GM23248 (cell line): ENCODE results near the gene CDC14A. TPM values are rescaled to one million over a fixed set of nuclear protein-coding genes. Genes with fewer than 3 reads are reported as not detected.
A peak's percentile ranks its signal among the peaks of the same experiment; 100 is the strongest.

Experiments
- DNase-seq: peaks from one replicate; pipeline ENCODE4 v3.0.0-alpha.2; 2015
- H2AFZ ChIP-seq: fragments of 200-600 bp; sonication (generic); 2 replicates; pipeline ENCODE4 v1.6.1; 2016; ENCODE audit warnings: antibody characterized with exemption
- H3F3A ChIP-seq: fragments of 200-600 bp; sonication (generic); 2 replicates; pipeline ENCODE4 v1.6.1; 2016; ENCODE audit warnings: mild to moderate bottlenecking, antibody characterized with exemption, mixed run types; ENCODE audit not compliant: insufficient read depth
- H3K27ac ChIP-seq: fragments of 200-600 bp; sonication (generic); 2 replicates; pipeline ENCODE4 v1.5.1; 2016; ENCODE audit warnings: mild to moderate bottlenecking
- H3K27me3 ChIP-seq: fragments of 200-600 bp; sonication (generic); replicated peaks from 2 replicates; pipeline ENCODE4 v1.6.1; 2016; ENCODE audit warnings: mild to moderate bottlenecking; ENCODE audit not compliant: insufficient read depth
- H3K36me3 ChIP-seq: fragments of 200-600 bp; sonication (generic); 2 replicates; pipeline ENCODE4 v1.6.1; 2016; ENCODE audit warnings: low read depth, mild to moderate bottlenecking
- H3K4me1 ChIP-seq: fragments of 200-600 bp; sonication (generic); 2 replicates; pipeline ENCODE4 v1.6.1; 2016; ENCODE audit warnings: mild to moderate bottlenecking; ENCODE audit not compliant: insufficient read depth
- H3K4me2 ChIP-seq: fragments of 200-600 bp; sonication (generic); one replicate; pipeline ENCODE4 v1.6.1; 2016; ENCODE audit warnings: mild to moderate bottlenecking; ENCODE audit not compliant: unreplicated experiment
- H3K4me3 ChIP-seq: fragments of 200-600 bp; sonication (generic); 2 replicates; pipeline ENCODE4 v1.5.1; 2016; ENCODE audit warnings: mild to moderate bottlenecking
- H3K79me2 ChIP-seq: fragments of 200-600 bp; sonication (generic); 2 replicates; pipeline ENCODE4 v1.6.1; 2016; ENCODE audit warnings: mild to moderate bottlenecking; ENCODE audit not compliant: insufficient read depth
- H3K9ac ChIP-seq: fragments of 200-600 bp; sonication (generic); 2 replicates; pipeline ENCODE4 v1.6.1; 2016; ENCODE audit warnings: mild to moderate bottlenecking
- H3K9me2 ChIP-seq: fragments of 200-600 bp; sonication (generic); 2 replicates; pipeline ENCODE4 v1.6.1; 2016; ENCODE audit warnings: mixed run types, mild to moderate bottlenecking, moderate library complexity; ENCODE audit not compliant: insufficient read depth
- H3K9me3 ChIP-seq: fragments of 200-600 bp; sonication (generic); one replicate; pipeline ENCODE4 v1.6.1; 2017; ENCODE audit warnings: low read depth
- H4K20me1 ChIP-seq: fragments of 200-600 bp; sonication (generic); 2 replicates; pipeline ENCODE4 v1.6.0; 2016; ENCODE audit not compliant: insufficient read depth
- EZH2 ChIP-seq: fragments of 200-600 bp; sonication (generic); IDR thresholded peaks from 2 replicates; pipeline ENCODE4 v1.6.1; 2018; ENCODE audit warnings: antibody characterized with exemption, mild to moderate bottlenecking; ENCODE audit not compliant: insufficient read depth, poor library complexity, severe bottlenecking
- EZH2phosphoT487 ChIP-seq: fragments of 200-600 bp; sonication (generic); IDR thresholded peaks from 2 replicates; pipeline ENCODE4 v1.6.1; 2018; ENCODE audit warnings: antibody characterized with exemption, moderate library complexity, mild to moderate bottlenecking, low read depth; ENCODE audit not compliant: insufficient read depth
- WGBS, 2 experiments: methylation state at CpG; one replicate each; pipeline ENCODE4 v1.1.6; 2015 to 2017; ENCODE audit warnings: low lambda C conversion rate in 2 of 2, low coverage in 1 of 2; ENCODE audit errors: missing lambda C conversion rate in 2 of 2; 5-methylcytosine and 5-hydroxymethylcytosine counted together
- in situ Hi-C: fragments of 300-500 bp; cut with MboI; formaldehyde crosslinking; loops from 2 replicates; pipeline ENCODE4 v1.15.0; 2020
- polyA plus RNA-seq: library from polyadenylated mRNA; unstranded; fragments of >200 nt; fragmentation: Nextera tagmentation; extraction: Ambion mirVana; gene quantifications from 2 replicates; pipeline ENCODE4 v1.2.1, GENCODE V29; 2016
- total RNA-seq: library from RNA; depleted of rRNA; stranded (reverse); fragments of >200 nt; shearing (Covaris generic); gene quantifications from 2 replicates; pipeline ENCODE4 v1.2.3, GENCODE V29; 2014

Gene CDC14A
- total and polyA plus RNA-seq, 2 experiments from 2014 or later = 1.5 to 1.8 TPM

DNA sequence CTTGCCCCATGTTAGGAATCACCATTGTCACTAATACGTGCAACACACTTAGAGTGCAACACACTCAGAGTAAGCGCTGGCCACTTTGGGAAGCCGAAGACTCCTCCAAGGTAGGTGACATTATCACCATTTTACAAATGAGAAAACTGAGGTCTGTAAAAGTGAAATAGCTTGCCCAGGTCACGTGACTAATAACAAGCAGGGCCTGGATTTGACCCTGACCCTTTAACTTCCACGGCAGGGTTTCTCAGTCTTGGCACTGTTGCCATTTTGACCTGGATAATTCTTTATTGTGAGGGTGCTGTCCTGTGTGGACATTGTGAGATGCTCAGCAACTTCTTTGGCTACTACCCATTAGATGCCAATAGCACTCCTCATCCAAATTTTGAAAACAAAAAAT, 177.8 kb downstream of the CDC14A start:
- Histone ChIP-seq H3K4me3 (no peak overlapping the region), H3K27ac (no peak overlapping the region), H3K79me2 (no peaks in the 10 kb centered on the region), H3K9ac (no peak overlapping the region), H2AFZ (no peak overlapping the region), H3K4me1 (peaks cover 18% of the 10 kb centered on the region; the same call in 1 of the 2 replicates), H4K20me1 (no peaks in the 10 kb centered on the region), H3K36me3 (no peaks in the 10 kb centered on the region), H3K9me2 (no peaks in the 10 kb centered on the region), H3K9me3 (no peaks in the 10 kb centered on the region), H3K4me2 (no peak overlapping the region), H3K27me3 (no peaks in the 10 kb centered on the region), H3F3A (peaks cover 4% of the 10 kb centered on the region; the same call in 1 of the 2 replicates)
- TF ChIP-seq EZH2phosphoT487 (no peak), EZH2 (no peak)
- no peak for DNase-seq
- in situ Hi-C loops = no loop called here
- 93 to 94% methylated on average over 5 of the region's 5 CpGs for WGBS, 2 experiments

DNA sequence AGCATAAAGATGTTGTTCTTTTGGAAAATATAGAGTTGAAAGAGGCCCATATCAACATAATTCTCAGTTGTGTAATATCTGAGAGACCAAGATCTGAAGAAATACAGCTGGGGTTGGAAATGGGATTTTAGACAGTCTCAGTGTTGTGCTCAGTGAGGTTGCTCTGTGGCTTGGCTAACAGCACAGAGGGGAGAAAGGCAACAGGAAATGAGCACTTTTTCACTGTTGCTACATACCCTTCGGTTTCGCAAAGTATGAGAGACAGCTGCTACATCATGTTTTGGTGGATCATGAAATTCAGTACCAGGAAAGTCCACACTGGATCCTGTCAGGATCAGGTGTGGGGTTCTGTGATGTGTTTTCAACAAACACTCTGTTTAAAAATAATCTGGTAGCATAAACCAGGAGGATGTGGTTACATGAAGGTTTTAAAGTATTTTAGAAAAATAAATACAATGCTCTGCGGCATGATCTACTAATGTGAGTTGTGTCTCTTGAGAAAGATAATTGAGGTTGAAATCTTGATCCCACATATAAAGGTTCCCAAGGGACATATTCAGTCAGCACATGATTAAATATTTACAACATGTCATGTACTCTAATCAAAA, 178.7 kb downstream of the CDC14A start:
- in situ Hi-C loops = no loop called here
- 21 to 49% methylated on average over 3 of the region's 3 CpGs for WGBS, 2 experiments
- H3K9me3 ChIP-seq = no peaks in the 10 kb centered on the region
- H2AFZ ChIP-seq = peak overlapping the region; percentile 35; the same call in 1 of the 2 replicates
- no peaks in the 10 kb centered on the region for H4K20me1 ChIP-seq
- no peak overlapping the region for H3K4me3 ChIP-seq
- no peaks in the 10 kb centered on the region for H3K36me3 ChIP-seq
- H3K4me1 ChIP-seq = peaks cover 18% of the 10 kb centered on the region; the same call in 1 of the 2 replicates
- TF ChIP-seq EZH2 = no peak
- no peak for TF ChIP-seq EZH2phosphoT487
- peak; percentile 71 for DNase-seq
- no peak overlapping the region for H3K27ac ChIP-seq
- no peaks in the 10 kb centered on the region for H3K9me2 ChIP-seq
- H3K27me3 ChIP-seq = no peaks in the 10 kb centered on the region
- H3K9ac ChIP-seq = no peak overlapping the region
- H3K4me2 ChIP-seq = no peak overlapping the region
- H3F3A ChIP-seq = peaks cover 4% of the 10 kb centered on the region; the same call in 1 of the 2 replicates
- H3K79me2 ChIP-seq = no peaks in the 10 kb centered on the region

DNA sequence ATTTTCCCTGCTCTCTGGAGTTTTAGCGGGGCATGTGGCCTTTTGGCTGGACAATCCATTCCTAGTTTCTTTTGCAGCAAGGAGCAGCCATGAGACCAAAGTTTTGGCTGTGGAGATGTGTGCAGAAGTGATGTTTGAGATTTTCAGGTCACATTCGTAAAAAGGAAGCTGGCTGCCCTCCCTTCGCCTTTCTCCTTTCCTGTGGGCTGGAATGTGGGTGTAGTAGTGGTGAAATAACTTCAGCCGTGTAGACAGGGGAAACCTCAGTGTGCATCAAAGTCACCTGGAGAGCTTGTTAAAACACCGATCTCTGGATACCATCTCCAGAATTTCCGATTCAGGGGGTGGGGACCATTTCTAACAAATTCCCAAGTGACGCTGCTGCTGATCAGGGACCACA, 180.3 kb downstream of the CDC14A start:
- Histone ChIP-seq H2AFZ (no peak overlapping the region), H3K27ac (no peak overlapping the region), H3K79me2 (no peaks in the 10 kb centered on the region), H3K4me1 (peaks cover 18% of the 10 kb centered on the region; the same call in 1 of the 2 replicates), H3K9me2 (no peaks in the 10 kb centered on the region), H3K4me3 (no peak overlapping the region), H3K9me3 (no peaks in the 10 kb centered on the region), H3K27me3 (0 out of 2 replicates have a peak, but pooled peaks cover 7% of the 10 kb centered on the region), H4K20me1 (no peaks in the 10 kb centered on the region), H3K36me3 (no peaks in the 10 kb centered on the region), H3F3A (peaks cover 4% of the 10 kb centered on the region; the same call in 1 of the 2 replicates), H3K4me2 (no peak overlapping the region), H3K9ac (no peak overlapping the region)
- no peak for DNase-seq
- TF ChIP-seq EZH2 = no peak
- no peak for TF ChIP-seq EZH2phosphoT487
- in situ Hi-C loops = no loop called here
- 89 to 90% methylated on average over 7 of the region's 7 CpGs for WGBS, 2 experiments

DNA sequence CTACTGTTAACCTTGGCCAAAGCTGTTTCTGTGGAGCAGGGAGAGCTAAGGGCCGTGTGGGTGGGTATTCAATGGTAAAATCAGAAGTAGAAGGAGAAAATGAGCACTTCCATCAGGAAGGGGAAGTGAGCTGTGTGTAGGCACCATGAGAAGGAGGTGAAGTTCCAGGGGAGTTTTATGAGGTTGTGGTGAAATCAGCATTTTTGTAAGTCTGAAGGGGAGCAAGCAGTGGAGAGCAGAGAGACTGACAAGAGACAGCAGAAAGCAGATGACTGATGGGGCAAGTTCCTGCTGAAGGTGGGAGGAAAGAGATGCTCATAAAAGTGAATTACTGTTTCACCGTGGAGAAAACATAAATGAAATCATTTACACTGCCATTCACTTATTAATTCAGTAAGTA, 183.0 kb downstream of the CDC14A start:
- in situ Hi-C loops = no loop called here
- no peak overlapping the region for H3K9ac ChIP-seq
- H3K4me2 ChIP-seq = no peak overlapping the region
- peaks cover 13% of the 10 kb centered on the region; the same call in 1 of the 2 replicates for H3K4me1 ChIP-seq
- no peak overlapping the region for H3K4me3 ChIP-seq
- H3K9me3 ChIP-seq = no peaks in the 10 kb centered on the region
- H3K27me3 ChIP-seq = peaks cover 26% of the 10 kb centered on the region
- no peaks in the 10 kb centered on the region for H3K36me3 ChIP-seq
- no peaks in the 10 kb centered on the region for H3K9me2 ChIP-seq
- DNase-seq = no peak
- H3K27ac ChIP-seq = no peak overlapping the region
- H4K20me1 ChIP-seq = no peaks in the 10 kb centered on the region
- no peak for TF ChIP-seq EZH2phosphoT487
- no peak for TF ChIP-seq EZH2
- whole genome bisulfite sequencing, 2 experiments = 15% methylated on average over 2 of the region's 2 CpGs
- H3K79me2 ChIP-seq = no peaks in the 10 kb centered on the region
- H3F3A ChIP-seq = peaks cover 4% of the 10 kb centered on the region; the same call in 1 of the 2 replicates
- H2AFZ ChIP-seq = no peak overlapping the region
